Measurements from ENCODE around the gene ROBO2.

- TF ChIP-seq CTCF (IDR thresholded peaks at IDR 0.05) (no peak), POLR2A (IDR thresholded peaks at IDR 0.05) (no peak)
These were observed 424.3 kb downstream of the ROBO2 start for GRCh38 chr3:77464111-77464688.

Measured in esophagus squamous epithelium (tissue), 4 donors.